DND-41 (cell line): ENCODE results near the gene ATP1B3.
"Not testable (repeated sequence)": the region's sequence is repeated elsewhere in the genome, so short reads cannot be mapped to it uniquely, and the experiment has no call there.

Experiments
- EZH2 ChIP-seq: IDR thresholded peaks from 3 replicates; pipeline ENCODE4 v1.6.1; 2012; ENCODE audit warnings: borderline replicate concordance, low read depth, mild to moderate bottlenecking, moderate library complexity, low read length, inconsistent platforms; ENCODE audit not compliant: severe bottlenecking
- TF ChIP-seq, protein P1 (sequence below): IDR thresholded peaks from 2 replicates; pipeline ENCODE4 v1.5.1; 2012; ENCODE audit warnings: borderline replicate concordance, low read length, moderate library complexity, mild to moderate bottlenecking; ENCODE audit not compliant: poor library complexity, severe bottlenecking; ENCODE audit errors: extremely low read depth

GRCh38 chr3:141974777-141975176, 98.3 kb downstream of the ATP1B3 start:
- TF ChIP-seq, protein P1, sequence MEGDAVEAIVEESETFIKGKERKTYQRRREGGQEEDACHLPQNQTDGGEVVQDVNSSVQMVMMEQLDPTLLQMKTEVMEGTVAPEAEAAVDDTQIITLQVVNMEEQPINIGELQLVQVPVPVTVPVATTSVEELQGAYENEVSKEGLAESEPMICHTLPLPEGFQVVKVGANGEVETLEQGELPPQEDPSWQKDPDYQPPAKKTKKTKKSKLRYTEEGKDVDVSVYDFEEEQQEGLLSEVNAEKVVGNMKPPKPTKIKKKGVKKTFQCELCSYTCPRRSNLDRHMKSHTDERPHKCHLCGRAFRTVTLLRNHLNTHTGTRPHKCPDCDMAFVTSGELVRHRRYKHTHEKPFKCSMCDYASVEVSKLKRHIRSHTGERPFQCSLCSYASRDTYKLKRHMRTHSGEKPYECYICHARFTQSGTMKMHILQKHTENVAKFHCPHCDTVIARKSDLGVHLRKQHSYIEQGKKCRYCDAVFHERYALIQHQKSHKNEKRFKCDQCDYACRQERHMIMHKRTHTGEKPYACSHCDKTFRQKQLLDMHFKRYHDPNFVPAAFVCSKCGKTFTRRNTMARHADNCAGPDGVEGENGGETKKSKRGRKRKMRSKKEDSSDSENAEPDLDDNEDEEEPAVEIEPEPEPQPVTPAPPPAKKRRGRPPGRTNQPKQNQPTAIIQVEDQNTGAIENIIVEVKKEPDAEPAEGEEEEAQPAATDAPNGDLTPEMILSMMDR, result not testable (repeated sequence)
- TF ChIP-seq EZH2, result not testable (repeated sequence)
